Astrocyte (in vitro differentiated cells and primary cell): ENCODE data around the gene ETV7. TPM values are rescaled to one million over a fixed set of nuclear protein-coding genes. Genes with fewer than 3 reads are reported as not detected.

Source experiments
- DNase-seq: peaks from one replicate; pipeline ENCODE4 v3.0.0-alpha.2; 2010; ENCODE audit warnings: low read depth
- FAIRE-seq: peaks from 2 replicates; lab custom pipeline; 2011; peaks lifted over from hg19 to GRCh38; lab: Jason Lieb, UNC
- H2AFZ ChIP-seq: 2 replicates; pipeline ENCODE4 v1.6.0; 2012; ENCODE audit warnings: low read depth, low read length, inconsistent platforms
- H3K27ac ChIP-seq: 2 replicates; pipeline ENCODE4 v1.5.1; 2011; ENCODE audit warnings: low read depth, low read length, inconsistent platforms
- H3K27me3 ChIP-seq: 2 replicates; pipeline ENCODE4 v1.6.0; 2011; ENCODE audit warnings: low read length, inconsistent platforms; ENCODE audit not compliant: insufficient read depth
- H3K36me3 ChIP-seq: 2 replicates; pipeline ENCODE4 v1.5.1; 2011; ENCODE audit warnings: low read length, inconsistent platforms; ENCODE audit not compliant: insufficient read depth
- H3K4me1 ChIP-seq: 2 replicates; pipeline ENCODE4 v1.5.1; 2011; ENCODE audit warnings: low read length, inconsistent platforms; ENCODE audit not compliant: insufficient read depth
- H3K4me2 ChIP-seq: 2 replicates; pipeline ENCODE4 v1.6.0; 2012; ENCODE audit warnings: low read length, inconsistent platforms
- H3K4me3 ChIP-seq: 2 replicates; pipeline ENCODE4 v1.5.1; 2011; ENCODE audit warnings: low read depth, mild to moderate bottlenecking, low read length, inconsistent platforms; ENCODE audit not compliant: insufficient read depth
- H3K79me2 ChIP-seq: 2 replicates; pipeline ENCODE4 v1.6.0; 2012; ENCODE audit warnings: mild to moderate bottlenecking, low read length, inconsistent platforms; ENCODE audit not compliant: insufficient read depth
- H3K9ac ChIP-seq: 2 replicates; pipeline ENCODE4 v1.6.0; 2012; ENCODE audit warnings: mild to moderate bottlenecking, low read length, inconsistent platforms
- H3K9me3 ChIP-seq: 2 replicates; pipeline ENCODE4 v1.5.1; 2012; ENCODE audit warnings: low read depth, mild to moderate bottlenecking, low read length, inconsistent platforms; ENCODE audit not compliant: insufficient read depth
- H4K20me1 ChIP-seq: 2 replicates; pipeline ENCODE4 v1.6.0; 2012; ENCODE audit warnings: low read length, inconsistent platforms; ENCODE audit not compliant: insufficient read depth
- H3K27ac Mint-ChIP-seq: one replicate; pipeline ENCODE4 v1.8.0; 2021; ENCODE audit warnings: mild to moderate bottlenecking, mixed read lengths; ENCODE audit not compliant: unreplicated experiment
- H3K27me3 Mint-ChIP-seq: one replicate; pipeline ENCODE4 v1.8.0; 2021; ENCODE audit warnings: low read depth, mixed read lengths; ENCODE audit not compliant: unreplicated experiment
- H3K36me3 Mint-ChIP-seq: one replicate; pipeline ENCODE4 v1.8.0; 2021; ENCODE audit warnings: low read depth, mixed read lengths; ENCODE audit not compliant: unreplicated experiment
- H3K4me1 Mint-ChIP-seq: one replicate; pipeline ENCODE4 v1.8.0; 2021; ENCODE audit warnings: low read depth, mixed read lengths; ENCODE audit not compliant: unreplicated experiment
- H3K4me3 Mint-ChIP-seq: one replicate; pipeline ENCODE4 v1.8.0; 2021; ENCODE audit warnings: mild to moderate bottlenecking, moderate library complexity, mixed read lengths; ENCODE audit not compliant: unreplicated experiment
- H3K9me3 Mint-ChIP-seq: one replicate; pipeline ENCODE4 v1.8.0; 2021; ENCODE audit warnings: mild to moderate bottlenecking, mixed read lengths; ENCODE audit not compliant: unreplicated experiment
- CTCF ChIP-seq: IDR thresholded peaks from 2 replicates; pipeline ENCODE4 v1.5.1; 2011; ENCODE audit warnings: low read depth, mild to moderate bottlenecking, inconsistent platforms, low read length, moderate library complexity; ENCODE audit not compliant: insufficient read depth
- EZH2 ChIP-seq: IDR thresholded peaks from 2 replicates; pipeline ENCODE4 v1.6.1; 2012; ENCODE audit warnings: mild to moderate bottlenecking, low read length, inconsistent platforms; ENCODE audit not compliant: insufficient read depth
- total RNA-seq: library from RNA; stranded (reverse); gene quantifications from 2 replicates; pipeline ENCODE4 v1.2.1, GENCODE V29; 2021

Gene ETV7
- total RNA-seq, 1 donor from 2014 or later = 2.4 TPM

- DNase-seq = no peak
- no peak overlapping the region for H3K9ac ChIP-seq
- H3K27ac Mint-ChIP-seq = no peak overlapping the region
These were observed 41.6 kb downstream of the ETV7 start for GRCh38 chr6:36345681-36346466.

GRCh38 chr6:36343109-36343680, 44.3 kb downstream of the ETV7 start:
- Mint-ChIP-seq H3K9me3 (no peaks in the 10 kb centered on the region), H3K36me3 (no peaks in the 10 kb centered on the region), H3K27me3 (peaks cover 27% of the 10 kb centered on the region), H3K4me1 (peaks cover 3% of the 10 kb centered on the region), H3K4me3 (no peak overlapping the region), H3K27ac (no peak overlapping the region)
- Histone ChIP-seq H3K4me2 (no peak overlapping the region), H3K9me3 (no peaks in the 10 kb centered on the region), H3K4me3 (no peak overlapping the region), H3K79me2 (no peaks in the 10 kb centered on the region), H2AFZ (no peak overlapping the region), H3K9ac (no peak overlapping the region), H4K20me1 (no peaks in the 10 kb centered on the region), H3K27me3 (peaks cover 23% of the 10 kb centered on the region), H3K4me1 (peaks cover 5% of the 10 kb centered on the region), H3K36me3 (no peaks in the 10 kb centered on the region), H3K27ac (no peak overlapping the region)
- TF ChIP-seq EZH2 = no peak
- no peak for TF ChIP-seq CTCF
- FAIRE-seq (no peak), DNase-seq (no peak)

More at GRCh38 chr6:36345681-36346466, 41.6 kb downstream of the ETV7 start:
- Histone ChIP-seq H3K4me2 (no peak overlapping the region), H3K27ac (no peak overlapping the region), H2AFZ (no peak overlapping the region), H3K27me3 (peaks cover under 1% of the 10 kb centered on the region), H3K4me1 (peaks cover 10% of the 10 kb centered on the region), H4K20me1 (no peaks in the 10 kb centered on the region), H3K79me2 (no peaks in the 10 kb centered on the region), H3K9me3 (no peaks in the 10 kb centered on the region), H3K4me3 (no peak overlapping the region), H3K36me3 (no peaks in the 10 kb centered on the region)
- Mint-ChIP-seq H3K4me3 (no peak overlapping the region), H3K27me3 (peaks cover 9% of the 10 kb centered on the region), H3K9me3 (no peaks in the 10 kb centered on the region), H3K36me3 (no peaks in the 10 kb centered on the region), H3K4me1 (peaks cover 19% of the 10 kb centered on the region)
- no peak for FAIRE-seq
- TF ChIP-seq CTCF (no peak), EZH2 (no peak)
